MV-4-11 (cell line): ENCODE results near the gene ROR1.

Experiments
- DNase-seq: peaks from one replicate; lab custom pipeline; 2025; lab: John Stamatoyannopoulos, UW

The ROR1 gene

DNA sequence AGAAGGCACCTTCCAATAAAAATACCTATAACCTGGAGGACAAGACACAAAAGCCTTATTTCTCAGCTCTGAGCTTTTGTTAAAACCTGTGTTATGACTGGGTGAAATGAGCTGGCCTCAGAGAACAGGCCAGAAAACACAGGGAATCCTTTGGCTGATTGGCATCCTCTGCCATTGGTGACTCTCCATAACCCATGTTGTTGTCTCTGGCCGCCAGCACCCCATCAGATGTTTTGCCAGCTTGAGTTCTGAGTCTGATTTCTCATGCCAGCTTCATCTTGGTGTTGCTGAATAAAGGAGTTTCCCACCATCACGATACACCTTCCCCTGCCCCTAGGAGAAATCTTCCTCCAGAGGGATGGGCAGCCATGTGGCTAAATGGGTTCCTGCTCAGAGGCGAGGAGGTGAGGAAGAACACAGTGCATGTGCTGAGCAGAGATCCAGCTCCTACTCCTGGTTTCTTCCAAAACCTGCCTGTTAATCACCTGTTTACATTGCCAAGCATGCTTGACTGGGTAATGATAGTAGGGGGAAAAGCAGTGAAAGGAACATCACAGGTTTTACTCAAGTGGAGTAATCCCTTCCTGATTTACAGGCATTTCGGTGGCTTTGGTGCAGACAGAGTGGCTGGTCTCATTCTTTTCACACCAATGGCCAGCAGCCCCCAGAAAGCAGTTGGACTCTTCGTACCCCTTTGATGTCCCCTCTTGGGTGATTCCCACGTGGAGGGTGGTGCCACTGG is 109.8 kb downstream of the ROR1 start:
- no peak for DNase-seq

DNA sequence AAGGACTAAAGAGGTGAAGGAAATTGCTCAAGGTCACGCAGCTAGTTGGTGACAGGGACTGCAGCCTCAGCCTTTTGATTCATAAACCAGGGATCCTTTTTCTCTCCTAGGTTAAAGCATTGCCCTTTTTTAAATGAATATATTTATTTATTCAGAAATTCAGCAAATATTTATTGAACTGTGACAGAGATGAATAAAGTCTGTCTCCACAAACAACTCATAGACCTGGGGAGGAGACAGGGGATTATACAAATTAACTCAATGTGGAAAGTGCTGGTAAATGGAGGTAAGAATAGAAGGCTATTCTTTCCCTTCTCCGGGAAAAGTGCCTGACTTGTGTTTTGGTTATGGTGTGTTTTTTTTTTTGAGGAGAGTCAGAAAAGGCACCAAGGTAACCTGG is 110.7 kb downstream of the ROR1 start:
- DNase-seq = no peak

DNA sequence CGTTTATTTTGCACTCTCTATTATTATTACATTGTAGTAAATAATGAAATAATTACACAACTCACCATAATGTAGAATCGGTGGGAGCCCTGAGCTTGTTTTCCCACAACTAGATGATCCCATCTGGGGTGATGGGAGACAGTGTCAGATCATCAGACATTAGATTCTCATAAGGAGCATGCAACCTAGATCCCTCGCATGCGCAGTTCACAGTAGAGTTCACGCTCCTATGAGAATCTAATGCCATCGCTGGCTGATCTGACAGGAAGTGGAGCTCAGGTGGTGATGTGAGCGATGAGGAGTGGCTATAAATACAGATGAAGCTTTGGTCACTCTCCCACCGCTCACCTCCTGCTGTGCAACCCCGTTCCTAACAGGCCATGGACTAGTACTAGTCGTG is 112.1 kb downstream of the ROR1 start:
- no peak for DNase-seq

DNA sequence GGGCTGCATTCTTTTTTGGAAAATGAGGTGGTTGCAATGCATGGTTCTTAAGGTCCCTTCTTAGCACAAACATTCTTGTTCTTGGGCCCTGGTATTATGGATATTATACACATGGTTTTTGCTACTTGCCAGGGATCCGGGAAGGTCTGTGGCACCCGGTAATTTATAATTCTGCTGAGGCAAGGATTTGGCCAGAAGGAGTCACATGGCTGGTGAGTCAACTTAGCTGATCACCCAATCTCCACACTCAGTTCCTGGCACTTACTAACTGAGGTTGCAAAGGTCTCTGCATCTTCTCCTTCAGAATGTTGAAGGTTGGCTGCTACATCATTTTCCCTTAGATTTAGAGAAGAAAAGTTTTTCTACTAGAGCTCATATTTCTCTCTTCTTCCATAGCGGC is 112.5 kb downstream of the ROR1 start:
- DNase-seq = no peak

DNA sequence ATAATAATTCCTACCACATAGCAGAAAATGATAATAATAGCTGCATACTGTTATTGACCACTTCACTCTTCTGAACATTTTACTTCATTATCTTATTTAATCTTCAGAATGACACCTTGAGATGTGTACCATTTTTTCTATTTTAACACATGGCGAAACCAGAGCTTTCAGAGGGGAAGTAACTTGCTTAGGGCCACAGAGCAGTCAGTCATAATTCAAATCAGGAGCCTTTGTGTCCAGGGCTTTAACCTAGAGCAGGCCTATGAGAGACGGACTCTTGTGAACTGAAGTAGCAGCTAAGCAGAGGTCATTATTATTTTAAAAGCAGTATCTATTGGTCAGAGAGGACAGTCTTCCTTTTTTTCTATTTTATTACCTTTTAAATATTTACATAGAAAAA is 114.0 kb downstream of the ROR1 start:
- DNase-seq = peak; percentile 26

- DNase-seq = peak; percentile 56
Observed at GRCh38 chr1:63888984-63889383, 115.2 kb downstream of the ROR1 start.

DNA sequence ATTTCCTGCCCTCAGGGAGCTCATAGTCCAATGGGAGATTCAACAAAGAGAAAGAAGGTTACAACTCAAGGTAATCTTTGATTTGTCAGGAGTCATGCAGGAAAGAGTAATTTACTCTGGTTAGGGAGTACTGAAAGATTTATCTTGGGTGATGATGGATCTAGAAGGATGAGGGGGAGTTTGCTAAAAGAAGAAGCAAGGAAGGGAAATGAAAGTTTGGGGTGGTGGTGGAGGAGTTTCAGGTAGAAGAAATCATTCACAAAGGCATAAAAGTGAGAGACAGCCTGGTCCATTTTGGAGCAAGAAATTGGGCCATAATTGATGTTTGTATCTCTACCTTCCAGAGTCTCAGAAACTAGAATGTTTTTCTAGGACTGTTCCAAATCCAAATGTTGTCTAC is 116.7 kb downstream of the ROR1 start:
- DNase-seq = no peak

DNA sequence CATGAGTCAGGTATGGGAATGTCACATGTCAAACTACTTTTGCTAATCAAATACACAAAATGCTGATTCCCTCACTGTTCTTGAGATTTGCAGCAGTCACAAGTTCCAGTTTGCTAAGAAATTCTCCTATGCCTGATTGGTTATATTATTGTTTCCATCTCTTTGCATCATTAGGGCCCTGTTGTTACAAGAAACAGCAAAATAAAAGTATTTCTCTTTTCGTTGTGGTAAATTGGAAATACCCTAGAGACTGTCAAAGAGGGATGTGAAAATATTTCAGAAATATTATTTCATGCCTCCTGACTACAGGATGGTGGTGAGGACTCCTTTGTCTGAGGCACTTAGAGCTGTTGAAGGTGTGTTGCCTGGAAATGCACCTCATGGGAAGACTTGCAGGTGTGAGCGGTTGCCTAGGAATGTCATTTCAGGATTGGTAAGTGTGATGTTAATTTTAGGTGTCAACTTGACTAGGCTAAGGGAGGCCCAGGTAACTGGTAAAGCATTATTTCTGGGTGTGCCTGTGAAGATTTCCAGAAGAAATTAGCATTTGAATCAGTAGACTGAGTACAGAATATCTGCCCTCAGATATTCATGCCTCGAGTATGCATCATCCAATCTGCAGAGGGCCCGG is 117.4 kb downstream of the ROR1 start:
- no peak for DNase-seq

DNA sequence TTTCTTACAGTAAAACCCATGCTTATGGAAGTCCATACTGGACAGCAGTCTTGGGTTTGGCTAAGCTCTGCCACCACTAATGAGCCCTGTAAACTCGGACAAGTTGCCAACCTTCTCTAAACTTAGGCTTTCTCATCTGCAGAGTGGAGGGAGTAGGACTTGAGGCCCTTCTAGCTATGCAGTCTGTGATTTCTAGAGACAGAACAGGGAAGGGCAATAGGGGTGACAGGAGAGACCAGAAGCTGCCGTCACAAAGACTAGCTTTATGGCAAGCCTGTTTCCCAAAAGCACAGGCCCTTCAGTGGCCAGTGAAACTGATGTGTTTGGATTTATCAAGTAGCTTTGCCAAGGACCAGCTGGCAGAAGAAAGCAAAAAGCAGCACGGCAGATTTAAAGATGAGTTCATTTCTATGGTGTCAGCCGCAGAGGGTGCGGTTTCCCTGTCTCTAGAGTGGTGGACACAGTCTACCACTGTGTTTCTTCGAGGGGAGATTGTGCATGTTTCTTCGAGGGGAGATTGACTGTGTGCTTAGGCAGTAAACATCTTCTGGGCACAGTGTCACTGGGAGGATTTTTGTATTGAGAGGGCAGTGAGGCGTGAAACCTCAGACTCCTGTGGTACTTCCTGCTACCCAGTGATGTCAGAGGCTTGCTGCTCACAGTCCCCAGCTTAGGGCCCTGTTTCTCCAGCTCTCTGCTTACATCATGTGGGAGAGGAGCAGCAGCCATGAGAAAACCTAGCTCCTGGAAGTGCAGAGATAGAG is 119.0 kb downstream of the ROR1 start:
- DNase-seq = no peak

DNA sequence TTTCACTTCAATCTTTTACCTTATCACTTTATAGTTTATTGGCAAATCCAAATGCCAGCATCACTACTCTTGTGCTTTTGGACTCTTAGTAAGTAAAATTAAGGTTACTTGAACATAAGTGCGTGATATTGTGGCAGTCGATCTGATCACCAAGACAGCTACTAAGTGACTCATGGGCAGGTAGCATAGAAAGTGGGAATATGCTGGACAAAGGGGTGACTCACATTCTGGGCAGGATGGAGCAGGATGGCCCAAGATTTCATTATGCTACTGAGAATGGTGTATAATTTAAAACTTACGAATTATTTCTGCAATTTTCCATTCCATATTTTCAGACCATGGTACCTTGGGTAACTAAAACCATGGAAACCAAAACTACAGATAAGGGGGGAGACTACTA is 120.2 kb downstream of the ROR1 start:
- DNase-seq = no peak

DNA sequence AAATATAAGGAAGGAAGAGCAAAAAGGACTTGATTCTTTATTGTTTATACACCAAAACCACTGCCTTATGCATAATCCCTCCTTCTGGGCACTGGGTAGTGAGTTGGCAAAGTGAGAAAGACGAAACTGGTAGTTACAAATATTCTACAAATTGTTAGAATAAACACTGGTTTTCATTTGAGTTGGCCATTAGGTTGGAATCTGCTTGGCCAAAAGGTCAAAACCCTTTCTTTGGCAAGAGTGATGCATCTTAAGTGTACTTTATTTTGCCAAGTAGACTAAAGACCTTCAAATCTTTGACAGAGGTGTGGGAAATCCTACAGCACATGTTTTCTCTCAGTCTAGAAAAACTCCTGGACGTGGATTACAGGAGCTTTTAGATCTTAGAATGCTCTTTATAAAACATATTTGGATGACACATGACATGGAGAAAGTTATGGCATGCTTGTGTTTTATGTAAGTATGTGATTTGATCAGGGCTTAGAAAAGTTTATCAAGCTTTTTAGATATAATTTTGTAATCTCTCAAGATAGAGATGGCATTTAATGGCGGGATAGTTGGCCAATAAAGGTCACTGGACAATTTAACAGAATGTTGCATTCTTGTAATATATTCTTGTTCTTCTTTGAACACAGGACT is 120.9 kb downstream of the ROR1 start:
- no peak for DNase-seq

- no peak for DNase-seq
Observed at GRCh38 chr1:63896755-63897154, 122.9 kb downstream of the ROR1 start.

GRCh38 chr1:63898428-63899196 is 124.8 kb downstream of the ROR1 start:
- DNase-seq = no peak

GRCh38 chr1:63901094-63901493 is 127.3 kb downstream of the ROR1 start:
- DNase-seq = no peak

DNA sequence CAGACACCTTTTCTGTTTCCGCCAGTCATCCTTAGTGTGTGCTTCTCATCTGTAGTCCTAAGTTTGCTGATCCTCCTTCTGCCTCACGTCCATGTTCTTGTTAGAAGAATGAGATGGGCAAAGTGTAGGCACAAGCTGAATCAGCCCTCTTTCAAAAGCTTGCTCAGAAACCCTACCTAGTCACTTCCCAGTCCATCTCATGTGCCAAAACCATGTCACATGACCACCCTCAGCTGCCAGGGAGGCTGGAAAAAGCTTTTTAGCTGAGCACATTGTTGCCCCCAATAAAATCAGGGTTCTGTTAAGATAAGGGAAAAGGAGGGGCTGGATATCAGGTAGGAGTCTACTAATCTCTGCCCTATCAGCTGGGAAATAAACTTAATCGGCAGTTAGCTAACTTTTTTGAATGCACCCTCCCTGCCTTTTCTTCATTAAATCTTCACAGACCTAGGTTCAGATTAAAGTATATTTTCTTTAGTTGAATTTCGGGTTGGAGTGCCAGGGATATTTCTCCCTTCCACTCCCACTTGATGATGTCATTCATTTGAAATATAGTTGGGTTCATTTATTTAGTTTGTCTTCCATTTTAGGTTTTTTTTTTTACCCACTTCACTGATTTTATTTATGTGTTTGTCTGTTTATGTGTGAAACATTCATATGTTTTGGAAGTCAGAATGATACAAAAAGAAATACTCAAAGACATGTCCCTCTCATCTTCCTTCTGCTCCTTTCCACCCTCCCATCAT is 129.2 kb downstream of the ROR1 start:
- no peak for DNase-seq

- no peak for DNase-seq
Observed at GRCh38 chr1:63903947-63904610, 130.3 kb downstream of the ROR1 start.

GRCh38 chr1:63904826-63905225 is 131.0 kb downstream of the ROR1 start:
- no peak for DNase-seq

GRCh38 chr1:63906047-63906704 is 132.4 kb downstream of the ROR1 start:
- DNase-seq = no peak

- DNase-seq = no peak
Observed at GRCh38 chr1:63907051-63907450, 133.2 kb downstream of the ROR1 start.

DNA sequence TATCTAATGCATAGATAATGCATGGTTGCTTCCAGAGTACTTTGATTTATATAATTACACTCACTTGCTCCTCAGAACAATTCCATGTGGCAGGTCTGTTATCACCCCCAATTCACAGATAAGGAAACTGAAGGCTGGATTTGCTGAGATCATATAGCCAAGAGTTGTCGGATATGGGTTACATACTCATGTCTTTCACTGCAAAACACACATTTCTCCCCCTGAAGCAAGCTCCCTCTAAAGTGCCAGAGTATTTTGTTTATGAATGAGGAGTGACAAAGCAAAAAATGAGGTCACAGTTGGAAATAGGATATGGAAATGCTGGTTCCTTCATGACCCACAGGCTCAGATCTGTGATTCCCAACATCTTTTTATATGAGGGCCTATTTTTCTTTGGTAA is 134.2 kb downstream of the ROR1 start:
- DNase-seq = no peak
